Measurements from ENCODE around the gene PLCXD1.
"Not testable (repeated sequence)": the region's sequence is repeated elsewhere in the genome, so short reads cannot be mapped to it uniquely, and the experiment has no call there.

The PLCXD1 gene

DNA sequence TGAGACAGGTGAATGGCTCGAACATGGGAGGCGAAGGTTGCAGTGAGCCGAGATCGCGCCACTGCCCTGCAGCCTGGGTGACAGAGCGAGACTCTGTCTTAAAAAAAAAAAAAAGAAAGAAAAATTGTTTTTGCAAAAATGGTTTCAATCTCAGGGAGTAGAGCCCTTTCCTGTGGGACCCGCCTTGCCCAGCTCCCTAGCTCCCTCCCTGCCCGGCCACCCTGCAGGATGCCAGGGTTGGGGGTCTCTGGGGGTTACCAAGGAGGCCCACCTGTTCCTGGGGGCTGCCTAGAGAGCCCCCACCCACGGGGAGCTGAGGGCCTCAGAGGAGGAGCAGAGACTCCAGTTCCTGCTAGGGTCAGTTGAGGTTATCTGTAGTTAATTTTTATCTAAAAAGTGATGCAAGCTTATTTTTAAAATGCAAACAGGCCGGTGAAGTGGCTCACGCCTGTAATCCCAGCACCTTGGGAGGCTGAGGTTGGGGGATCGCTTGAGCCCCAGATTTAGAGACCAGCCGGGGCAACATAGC lies 18.7 kb upstream of the PLCXD1 start:
- H3K27ac ChIP-seq = peak overlapping the region; percentile 47
- DNase-seq (ENCODE audit: low read depth, low spot score) = no peak

DNA sequence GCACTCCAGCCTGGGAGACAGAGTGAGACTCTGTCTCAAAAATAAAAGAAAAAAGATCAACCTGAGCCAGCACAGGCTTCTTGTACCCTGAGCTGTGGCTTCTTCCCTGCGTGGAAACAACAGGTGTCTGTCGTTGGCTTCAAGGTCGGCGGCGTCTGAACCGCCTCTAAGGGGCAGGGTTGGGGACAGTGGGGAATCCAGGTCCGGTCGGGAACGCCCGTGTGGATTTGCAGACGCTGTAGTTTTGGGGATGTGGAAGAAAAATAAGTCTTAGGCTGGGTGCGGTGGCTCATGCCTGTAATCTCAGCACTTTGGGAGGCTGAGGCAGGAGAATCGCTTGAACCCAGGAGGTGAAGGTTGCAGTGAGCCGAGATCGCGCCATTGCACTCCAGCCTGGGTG lies 17.2 kb upstream of the PLCXD1 start:
- not testable (repeated sequence) for DNase-seq (ENCODE audit: low read depth, low spot score)

DNA sequence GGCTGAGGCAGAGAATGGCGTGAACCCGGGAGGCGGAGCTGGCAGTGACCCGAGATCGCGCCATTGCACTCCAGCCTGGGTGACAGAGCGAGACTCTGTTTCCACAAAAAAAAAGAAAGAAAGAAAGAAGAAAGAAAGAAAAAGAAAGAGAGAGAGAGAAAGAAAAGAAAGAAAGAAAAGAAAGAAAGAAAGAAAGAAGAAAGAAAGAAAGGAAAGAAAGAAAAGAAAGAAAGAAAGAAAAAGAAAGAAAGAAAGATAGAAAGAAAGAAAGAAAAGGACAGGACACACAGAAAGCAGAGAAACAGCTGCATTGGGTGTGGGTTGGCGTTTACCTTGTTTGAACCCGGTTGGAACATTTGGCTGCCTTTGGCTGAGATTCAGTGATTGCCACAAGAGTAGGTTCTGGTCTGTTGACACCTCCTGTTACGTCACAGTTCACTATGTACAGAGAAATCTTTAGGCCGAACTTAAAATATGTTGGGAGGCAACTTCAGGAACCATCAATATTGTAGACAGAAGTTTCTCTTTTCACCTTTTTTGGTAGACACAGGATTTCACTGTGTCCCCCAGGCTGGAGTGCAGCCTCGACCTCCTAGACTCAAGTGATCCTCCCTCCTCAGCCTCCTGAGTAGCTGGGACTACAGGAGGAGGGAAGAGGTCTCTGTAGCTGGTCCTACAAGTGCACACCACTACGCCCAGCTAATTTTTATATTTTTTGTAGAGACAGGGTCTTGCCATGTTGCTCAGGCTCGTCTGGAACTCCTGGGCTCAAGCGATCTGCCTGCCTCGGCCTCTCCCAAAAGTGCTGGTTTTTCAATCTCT lies 16.3 kb upstream of the PLCXD1 start:
- DNase-seq (ENCODE audit: low read depth, low spot score) = no peak
- no peak overlapping the region for H3K27ac ChIP-seq

More for the DNA sequence above, 17.2 kb upstream of the PLCXD1 start:
- not testable (repeated sequence) for H3K27ac ChIP-seq

DNA sequence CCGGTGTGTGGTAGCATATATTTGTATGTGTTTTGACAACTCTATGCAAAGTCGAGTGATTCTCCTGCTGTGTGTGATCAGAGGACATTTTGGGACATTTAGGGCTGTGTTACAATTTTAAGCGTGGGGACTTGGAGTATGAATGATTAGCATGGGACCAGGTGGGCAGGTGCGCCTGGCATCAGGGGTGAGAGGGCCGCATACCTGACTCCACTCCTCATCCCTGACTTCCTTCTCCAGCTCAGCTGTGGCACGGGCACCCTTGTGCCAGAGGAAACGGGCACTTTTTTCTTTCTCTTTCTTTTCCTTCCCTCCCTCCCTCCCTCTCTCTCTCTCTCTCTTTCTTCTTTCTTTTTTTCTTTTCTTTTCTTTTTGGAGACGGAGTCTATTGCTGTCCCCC lies 15.7 kb upstream of the PLCXD1 start:
- no peak for DNase-seq (ENCODE audit: low read depth, low spot score)
- H3K27ac ChIP-seq = no peak overlapping the region

DNA sequence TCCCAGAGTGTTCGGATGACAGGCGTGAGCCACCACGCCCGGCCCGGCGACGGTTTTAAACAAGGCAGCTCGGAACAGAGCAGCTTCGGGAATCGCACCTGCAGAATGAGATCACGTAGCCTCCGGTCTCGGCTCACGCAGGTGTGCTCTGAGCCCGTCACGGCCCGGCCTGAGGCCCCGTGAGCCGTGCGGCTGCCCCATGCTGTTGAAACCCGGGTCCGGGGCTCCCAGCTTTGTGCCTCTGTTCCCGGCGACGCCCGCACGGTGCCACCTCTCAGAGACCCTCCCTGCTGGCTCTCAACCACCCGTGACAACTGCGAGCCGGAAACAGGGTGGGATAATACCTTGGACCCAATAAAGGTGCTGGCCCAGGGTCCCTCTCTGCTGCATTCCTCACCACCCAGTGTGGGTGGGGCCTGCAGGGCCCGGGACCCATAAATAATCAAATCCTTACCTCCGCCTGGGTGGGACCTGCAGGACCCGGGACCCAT lies 13.4 kb upstream of the PLCXD1 start:
- DNase-seq (ENCODE audit: low read depth, low spot score) = no peak
- H3K27ac ChIP-seq = no peak overlapping the region

DNA sequence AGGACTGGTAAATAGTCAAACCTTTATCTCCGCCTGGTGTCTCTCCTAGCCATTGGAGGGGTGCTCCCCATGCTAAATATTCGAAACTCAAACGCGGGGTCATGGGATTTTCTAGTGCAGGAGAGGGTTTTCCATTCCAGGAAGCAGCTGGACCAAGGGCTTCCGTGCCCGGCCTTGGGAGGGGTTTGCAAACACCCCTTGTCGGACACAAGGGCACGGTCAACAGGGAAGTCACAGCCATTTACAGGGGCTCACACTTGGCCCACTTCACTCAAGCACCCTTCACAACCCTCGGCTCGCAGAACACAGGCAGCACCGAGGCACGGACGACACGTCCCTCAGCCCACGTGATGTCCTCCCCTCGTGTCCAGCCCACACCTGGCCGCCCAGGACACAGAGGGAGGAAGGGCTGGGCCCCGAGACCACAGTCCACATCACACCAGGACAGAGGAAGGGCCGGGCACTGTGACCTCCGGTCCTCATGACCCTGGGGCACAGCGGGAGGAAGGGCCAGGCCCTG lies 10.3 kb upstream of the PLCXD1 start:
- no peak for DNase-seq (ENCODE audit: low read depth, low spot score)
- H3K27ac ChIP-seq = no peak overlapping the region

DNA sequence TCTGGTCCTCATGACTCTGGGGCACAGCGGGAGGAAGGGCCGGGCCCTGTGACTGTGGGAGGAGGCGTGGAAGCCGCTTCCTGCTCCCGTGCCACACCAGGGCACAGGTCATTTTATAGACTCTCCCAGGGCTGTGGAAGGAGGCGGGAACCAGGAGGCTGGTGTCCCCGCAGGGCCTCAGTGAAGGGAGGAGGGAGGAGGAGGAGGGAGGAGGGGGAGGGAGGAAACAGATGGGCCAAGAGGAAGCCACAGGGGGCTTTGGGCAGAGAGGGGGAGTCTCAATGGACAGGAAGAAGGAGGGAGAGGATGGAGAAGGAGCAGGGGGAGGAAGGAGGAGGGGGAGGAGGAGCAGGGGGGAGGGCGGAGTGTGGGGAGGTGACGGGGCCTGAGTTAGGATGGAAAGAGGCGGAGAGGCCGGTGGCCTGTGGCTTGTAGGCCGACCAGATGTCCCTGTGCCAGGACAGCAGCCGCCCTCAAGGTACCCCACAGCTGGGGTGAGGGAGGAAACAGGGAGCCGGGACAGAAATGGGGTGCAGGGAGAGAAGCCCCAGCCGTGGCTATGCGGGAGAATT lies 6.2 kb upstream of the PLCXD1 start:
- no peak for DNase-seq (ENCODE audit: low read depth, low spot score)

DNA sequence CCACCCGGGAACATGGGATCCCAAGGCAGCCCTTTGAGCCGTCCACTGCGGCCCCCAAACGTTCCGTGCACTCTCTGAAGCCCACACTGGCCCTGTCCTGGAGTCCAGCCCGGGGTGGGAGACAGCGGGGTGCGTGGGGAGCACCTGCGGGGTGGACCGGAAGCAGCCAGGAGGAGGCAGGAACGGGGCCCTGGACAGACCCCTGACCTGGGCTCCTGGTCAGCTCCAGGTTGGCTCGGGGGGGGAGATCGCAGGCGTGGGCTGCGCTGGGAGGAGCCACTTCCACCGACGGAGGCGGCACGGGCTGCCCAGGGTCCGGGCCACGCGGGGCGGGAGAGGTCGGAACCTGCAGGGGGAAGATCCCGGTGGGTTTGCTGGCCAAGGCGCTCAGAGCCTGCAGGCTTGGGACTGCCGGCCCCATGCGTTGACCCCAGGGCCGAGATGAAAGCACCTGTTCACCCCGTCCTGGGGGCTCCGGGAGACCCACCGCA lies 5.7 kb upstream of the PLCXD1 start:
- no peak overlapping the region for H3K27ac ChIP-seq
- no peak for DNase-seq (ENCODE audit: low read depth, low spot score)

More for the DNA sequence above, 6.2 kb upstream of the PLCXD1 start:
- H3K27ac ChIP-seq = no peak overlapping the region

DNA sequence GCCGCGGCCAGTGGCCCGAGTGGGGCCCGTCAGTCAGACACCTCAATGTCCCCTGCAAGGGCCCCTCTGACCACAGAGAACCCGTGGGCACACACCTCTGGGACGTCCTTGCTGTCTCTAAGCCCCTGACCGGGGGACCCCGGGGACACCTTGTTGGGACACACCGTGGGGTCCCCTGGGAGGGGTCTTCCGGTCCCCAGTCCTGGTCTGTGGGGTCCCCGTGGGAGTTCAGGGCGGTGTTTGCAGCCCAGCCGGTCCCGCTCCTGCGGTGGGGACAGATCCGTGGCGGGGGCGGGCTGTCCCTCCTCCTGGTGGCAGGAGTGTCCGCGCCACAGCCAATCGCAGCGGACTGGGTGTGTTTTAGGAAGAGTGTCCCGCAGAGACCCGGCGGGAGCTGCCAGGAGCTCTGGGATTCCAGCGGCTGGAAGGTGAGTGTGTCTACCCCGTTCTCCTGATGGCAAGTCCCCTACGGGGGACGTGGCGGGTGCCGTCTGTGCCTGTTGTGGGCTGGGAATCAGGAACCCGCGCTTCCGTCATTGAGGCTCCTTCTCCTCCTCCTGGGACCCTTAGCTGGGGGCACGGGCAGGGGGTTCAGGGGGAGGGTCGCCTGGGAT lies 5.1 kb upstream of the PLCXD1 start:
- peak overlapping the region; percentile 66 for H3K27ac ChIP-seq
- DNase-seq (ENCODE audit: low read depth, low spot score) = no peak

DNA sequence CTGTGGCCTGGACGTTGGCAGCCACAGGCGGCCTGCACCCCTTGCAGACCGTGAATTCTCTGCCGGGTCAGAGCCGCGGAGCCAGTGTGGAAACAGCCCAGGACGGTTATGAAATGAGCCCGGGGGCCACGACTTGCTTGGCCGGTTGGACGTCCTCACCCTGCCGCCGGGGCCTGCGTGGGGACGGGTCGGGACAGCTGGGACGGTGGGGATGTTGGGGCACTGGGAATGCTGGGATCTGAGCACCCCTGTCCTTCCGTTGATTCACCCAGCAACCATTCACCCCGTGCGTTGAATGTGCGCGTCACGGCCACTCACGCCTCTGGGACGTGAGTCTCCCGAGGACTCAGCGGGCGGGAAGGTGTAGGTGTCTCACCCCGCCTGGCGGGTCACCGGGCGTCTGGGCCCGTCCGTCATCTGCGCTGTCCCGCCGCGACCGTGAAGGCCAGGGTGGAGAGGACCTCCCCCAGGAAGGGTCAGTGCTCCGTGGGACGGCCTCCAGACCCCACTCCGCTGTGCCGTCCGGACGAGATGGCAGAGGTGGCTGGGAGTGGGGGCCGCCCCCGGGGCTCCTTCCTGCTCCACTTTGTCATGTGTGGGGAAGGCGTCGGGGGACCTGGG lies 4.5 kb upstream of the PLCXD1 start:
- peak overlapping the region; percentile 66 for H3K27ac ChIP-seq
- no peak for DNase-seq (ENCODE audit: low read depth, low spot score)

DNA sequence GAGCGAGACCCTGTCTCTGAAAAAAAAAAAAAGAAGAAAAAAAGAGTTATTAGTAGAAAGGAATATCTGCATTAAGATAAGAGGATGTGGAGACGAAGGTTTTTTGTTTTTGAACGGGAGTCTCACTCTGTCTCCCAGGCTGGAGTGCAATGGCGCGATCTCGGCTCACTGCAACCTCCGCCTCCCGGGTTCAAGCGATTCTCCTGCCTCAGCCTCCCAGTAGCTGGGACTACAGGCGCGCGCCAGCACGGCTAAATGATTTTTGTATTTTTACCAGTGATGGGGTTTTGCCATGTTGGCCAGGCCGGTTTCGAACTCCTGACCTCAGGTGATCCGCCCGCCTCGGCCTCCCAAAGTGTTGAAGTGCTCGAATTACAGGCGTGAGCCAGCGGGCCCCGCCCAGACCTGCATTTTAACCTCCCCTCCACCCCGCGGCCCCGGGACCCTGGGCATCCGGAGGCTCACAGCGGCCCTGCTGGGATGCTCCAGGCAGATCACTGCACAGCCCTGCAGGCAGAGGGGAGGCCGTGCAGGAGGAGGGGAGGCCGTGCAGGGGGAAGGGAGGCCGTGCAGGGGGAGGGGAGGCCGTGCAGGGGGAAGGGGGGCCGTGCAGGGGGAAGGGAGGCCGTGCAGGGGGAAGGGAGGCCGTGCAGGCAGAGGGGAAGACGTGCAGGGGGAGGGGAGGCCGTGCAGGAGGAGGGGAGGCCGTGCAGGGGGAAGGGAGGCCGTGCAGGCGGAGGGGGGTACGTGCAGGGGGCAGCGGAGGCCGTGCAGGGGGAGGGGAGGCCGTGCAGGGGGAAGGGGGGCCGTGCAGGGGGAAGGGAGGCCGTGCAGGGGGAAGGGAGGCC lies 1.2 kb upstream of the PLCXD1 start:
- DNase-seq (ENCODE audit: low read depth, low spot score); H3K27ac ChIP-seq: not testable (repeated sequence)

DNA sequence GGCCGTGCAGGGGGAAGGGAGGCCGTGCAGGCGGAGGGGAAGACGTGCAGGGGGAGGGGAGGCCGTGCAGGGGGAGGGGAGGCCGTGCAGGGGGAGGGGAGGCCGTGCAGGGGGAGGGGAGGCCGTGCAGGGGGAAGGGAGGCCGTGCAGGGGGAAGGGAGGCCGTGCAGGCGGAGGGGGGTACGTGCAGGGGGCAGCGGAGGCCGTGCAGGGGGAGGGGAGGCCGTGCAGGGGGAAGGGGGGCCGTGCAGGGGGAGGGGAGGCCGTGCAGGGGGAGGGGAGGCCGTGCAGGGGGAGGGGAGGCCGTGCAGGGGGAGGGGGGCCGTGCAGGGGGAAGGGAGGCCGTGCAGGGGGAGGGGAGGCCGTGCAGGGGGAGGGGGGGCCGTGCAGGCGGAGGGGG lies 459 bp upstream of the PLCXD1 start:
- not testable (repeated sequence) for H3K27ac ChIP-seq; DNase-seq (ENCODE audit: low read depth, low spot score)

DNA sequence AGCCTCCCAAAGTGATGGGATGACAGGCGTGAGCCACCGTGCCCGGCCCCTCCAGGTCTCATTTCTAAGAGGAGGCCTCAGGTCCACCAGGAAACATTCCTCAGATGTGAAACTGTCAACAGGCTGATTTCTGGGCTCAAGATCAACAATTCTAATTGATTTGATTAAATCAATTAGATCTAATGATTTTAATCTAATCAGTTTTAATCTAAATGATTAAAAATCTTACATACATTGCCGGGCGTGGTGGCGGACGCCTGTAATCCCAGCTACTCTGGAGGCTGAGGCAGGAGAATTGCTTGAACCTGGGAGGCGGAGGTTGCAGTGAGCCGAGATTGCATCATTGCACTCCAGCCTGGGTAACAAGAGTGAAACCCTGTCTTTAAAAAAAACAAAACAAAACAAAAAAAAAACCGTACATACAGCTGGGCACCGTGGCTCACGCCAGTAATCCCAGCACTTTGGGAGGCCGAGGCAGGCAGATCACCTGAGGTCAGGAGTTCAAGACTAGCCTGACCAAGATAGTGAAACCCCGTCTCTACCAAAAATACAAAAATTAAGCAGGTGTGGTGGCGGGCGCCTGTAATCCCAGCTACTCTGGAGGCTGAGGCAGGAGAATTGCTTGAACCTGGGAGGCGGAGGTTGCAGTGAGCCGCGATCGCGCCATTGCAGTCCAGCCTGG lies 960 bp downstream of the PLCXD1 start:
- H3K27ac ChIP-seq; DNase-seq (ENCODE audit: low read depth, low spot score): not testable (repeated sequence)

DNA sequence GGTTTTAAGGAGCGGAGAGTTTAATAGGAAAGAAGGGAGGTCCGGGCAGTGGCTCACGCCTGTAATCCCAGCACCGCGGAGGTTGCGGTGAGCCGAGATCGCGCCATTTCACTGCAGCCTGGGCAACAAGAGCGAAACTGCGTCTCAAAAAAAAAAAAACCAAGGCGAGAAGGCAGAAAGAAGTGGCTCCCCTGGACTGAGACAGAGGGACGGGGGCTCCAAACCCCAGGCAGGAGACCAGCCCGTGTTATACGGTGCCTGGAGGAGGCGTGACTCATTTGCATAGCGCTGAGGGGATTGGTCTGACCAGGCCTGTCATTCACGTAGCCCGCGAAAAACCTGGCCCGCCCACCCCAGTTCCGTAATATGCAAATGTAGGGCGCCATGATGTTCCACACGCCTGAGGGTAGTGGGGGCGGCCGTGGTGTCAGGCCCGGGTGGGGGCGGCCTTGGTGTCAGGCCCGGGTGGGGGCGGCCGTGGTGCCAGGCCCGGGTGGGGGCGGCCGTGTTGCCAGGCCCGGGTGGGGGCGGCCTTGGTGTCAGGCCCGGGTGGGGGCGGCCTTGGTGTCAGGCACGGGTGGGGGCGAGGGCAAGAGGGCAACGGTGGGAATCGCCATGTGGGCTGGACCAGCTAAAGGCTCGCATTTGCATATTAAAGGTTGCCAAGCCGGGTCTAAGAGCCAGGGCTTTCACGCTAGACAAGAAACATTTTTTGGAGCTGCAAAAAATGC lies 2.1 kb downstream of the PLCXD1 start:
- no peak overlapping the region for H3K27ac ChIP-seq

DNA sequence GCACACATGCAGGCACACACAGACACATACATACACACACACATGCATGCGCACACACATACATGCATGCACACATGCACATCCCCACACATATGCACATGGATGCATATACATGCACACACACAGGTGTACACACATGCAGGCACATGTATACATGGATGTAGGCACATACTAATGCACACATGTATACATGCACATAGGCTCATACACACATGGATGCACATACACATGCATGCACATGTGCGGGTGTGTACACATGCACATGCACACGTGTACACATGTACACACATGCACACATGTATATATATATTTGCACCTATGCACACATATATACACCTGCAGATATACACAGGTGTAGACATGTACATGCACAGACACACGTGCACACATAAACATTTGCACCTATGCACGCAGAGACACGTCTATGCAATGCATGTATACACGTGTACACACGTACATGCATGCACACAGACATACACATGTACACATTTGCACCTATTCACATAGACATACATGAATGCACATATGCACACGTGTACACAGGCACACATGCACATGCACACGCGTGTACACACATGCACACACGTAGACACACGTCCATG lies 4.0 kb downstream of the PLCXD1 start:
- no peak for DNase-seq (ENCODE audit: low read depth, low spot score)
- no peak overlapping the region for H3K27ac ChIP-seq

More for the DNA sequence above, 2.1 kb downstream of the PLCXD1 start:
- DNase-seq (ENCODE audit: low read depth, low spot score) = no peak

DNA sequence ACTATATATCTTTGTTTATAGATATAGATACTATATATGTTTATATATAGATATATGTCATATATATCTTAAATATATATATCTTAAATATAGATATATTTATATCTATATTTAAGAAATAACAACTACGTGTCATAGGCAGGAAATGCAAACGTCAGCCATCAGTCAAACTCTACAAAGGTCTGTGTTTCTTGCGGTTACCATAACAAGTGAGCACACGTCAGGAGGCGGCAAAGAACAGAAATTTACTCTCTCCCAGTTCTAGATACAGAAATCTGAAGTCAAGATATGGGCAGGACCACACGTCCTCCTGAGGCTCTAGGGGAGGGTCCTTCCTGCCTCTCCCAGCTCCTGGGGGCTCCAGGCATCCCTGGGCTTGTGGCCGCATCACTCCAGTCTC lies 6.5 kb downstream of the PLCXD1 start:
- DNase-seq (ENCODE audit: low read depth, low spot score) = no peak
- H3K27ac ChIP-seq = no peak overlapping the region

DNA sequence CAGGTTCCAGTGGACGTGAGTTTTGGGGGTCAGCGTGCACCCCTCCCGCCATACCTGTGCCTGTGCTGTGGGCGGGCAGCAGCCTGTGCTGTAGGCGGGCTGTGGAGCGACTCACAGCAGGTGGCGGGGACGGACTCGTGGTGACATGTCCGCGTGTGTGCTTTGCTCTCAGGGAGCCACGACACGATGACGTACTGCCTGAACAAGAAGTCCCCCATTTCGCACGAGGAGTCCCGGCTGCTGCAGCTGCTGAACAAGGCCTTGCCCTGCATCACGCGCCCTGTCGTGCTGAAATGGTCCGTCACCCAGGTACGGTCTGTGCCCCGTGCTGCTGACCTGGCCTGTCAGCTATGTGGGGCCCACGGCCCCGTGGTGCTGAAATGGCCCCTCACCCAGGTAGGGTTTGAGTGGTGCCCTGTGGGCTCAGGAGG lies 7.4 kb downstream of the PLCXD1 start:
- DNase-seq (ENCODE audit: low read depth, low spot score) = no peak
- no peak overlapping the region for H3K27ac ChIP-seq
